ENCODE data around the gene ZNF543.
"Not testable (repeated sequence)": the region's sequence is repeated elsewhere in the genome, so short reads cannot be mapped to it uniquely, and the experiment has no call there.

The ZNF543 gene

DNA sequence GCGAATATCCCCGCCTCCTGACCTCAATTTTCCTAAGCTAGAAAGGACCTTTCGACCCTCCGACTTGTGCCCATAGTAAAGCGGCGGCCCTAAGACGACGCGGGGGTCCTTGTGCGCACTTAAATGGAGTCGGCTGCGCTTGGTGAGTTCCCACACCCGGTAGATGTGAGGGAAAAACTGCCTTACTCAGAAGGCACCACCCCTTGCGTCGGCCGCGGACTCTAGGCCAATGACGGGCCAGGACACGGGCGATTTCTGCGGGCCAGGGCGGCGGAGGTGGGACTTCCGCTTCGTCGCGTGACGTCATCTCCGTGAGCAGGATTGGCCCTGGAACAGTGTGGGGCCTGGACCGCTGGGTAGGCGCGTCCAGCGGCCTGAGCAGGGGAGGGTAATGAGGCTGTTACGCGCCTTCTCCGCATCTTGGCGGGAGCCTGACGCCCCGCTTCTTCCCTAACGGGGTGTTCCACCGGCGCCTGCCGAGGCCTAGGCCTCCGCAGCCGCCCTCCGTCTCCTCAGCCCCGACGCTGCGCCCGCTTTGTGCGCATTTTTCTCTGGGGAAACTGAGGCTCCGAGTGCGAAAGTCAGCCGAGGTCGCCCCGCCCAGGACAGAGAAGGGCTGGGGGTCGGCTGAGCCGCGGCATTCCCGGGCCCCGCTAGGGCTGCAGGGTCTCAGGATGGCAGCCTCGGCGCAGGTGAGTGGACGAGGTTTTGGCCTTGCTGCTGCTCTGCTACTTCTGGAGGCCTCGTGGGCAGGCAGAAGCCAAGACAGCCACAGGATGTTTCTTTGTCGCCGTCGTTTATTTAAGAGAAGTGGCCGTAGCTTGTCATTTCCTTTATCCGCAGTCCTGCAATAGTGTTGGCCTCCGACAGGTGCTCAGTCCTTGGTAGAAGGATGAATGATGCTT is at the start of gene ZNF543:
Gene ZNF543, plus strand, starts transcription at position 293 of the 905 bp plus-strand sequence. Its CDS starts 382 bp downstream, at position 675.
- DNase-seq (ENCODE audit: low spot score) = peak; percentile 97

DNA sequence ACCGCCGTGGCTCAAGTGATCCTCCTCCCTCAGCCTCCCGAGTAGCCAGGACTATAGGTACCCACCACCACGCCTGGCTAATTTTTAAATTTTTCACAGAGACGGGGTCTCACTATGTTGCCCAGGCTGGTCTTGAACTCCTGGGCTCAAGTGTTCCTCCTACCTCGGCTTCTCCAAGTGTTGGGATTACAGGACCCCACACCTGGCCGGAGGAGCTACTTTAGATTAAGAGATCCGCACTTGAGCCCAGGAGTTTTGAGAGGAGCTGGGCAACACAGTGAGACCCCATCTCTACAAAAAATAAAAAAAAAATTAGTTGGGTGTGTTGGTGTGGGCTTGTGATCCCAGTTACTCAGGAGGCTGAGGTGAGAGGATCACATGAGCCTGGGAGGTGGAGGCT is 49.0 kb upstream of the ZNF543 start:
- no peak for DNase-seq (ENCODE audit: low spot score)

DNA sequence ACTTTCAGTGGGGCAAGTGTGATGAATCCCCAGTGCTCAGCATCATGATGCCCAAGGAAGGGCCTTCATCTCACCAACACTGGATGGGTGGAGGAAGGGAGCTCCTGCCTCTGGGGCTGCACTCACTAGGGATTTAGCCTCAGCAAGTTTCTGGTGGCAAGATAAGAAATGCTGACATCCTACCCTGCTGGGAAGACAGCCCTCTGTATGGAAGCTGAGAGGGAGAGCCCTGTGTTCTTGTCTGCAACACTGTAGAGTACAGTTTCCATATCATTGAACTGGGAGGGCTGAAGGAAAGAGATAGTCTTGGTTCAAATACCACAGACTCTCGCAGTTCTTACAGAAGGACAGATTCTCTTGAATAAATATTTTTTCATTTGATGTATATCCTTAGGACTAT is 47.3 kb upstream of the ZNF543 start:
- no peak for DNase-seq (ENCODE audit: low spot score)

DNA sequence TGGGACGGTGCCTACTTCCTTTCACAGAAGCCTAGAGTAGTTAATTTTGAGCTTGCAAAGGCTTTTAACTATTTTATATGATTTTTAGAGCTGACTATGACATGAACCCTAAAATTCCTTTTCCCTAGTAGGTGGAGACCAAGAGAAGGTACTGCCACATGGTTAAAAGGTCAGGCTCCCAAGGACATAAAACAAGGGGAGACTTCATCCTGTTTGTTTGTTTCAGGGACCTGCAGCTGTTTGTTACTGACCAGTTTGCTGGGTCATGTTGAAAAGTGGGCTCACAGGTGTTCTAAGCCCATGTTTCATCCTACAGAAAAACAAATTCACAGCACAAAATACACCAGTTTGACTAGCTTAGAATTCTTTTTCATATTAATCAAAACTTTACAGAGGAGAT is 43.8 kb upstream of the ZNF543 start:
- DNase-seq (ENCODE audit: low spot score) = no peak

DNA sequence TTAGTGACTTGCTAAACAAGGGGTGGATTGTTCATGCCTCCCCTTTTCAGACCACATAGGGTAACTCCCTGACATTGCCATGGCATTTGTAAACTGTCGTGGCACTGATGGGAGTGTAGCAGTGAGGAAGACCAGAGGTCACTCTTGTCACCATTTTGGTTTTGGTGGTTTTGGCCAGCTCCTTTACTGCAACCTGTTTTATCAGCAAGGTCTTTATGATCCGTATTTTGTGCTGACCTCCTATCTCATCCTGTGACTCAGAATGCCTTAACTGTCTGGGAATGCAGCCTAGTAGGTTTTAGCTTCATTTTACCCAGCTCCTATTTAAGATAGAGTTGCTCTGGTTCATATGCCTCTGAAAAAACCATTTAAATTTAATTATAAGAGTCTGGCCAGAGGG is 41.8 kb upstream of the ZNF543 start:
- not testable (repeated sequence) for DNase-seq (ENCODE audit: low spot score)

DNA sequence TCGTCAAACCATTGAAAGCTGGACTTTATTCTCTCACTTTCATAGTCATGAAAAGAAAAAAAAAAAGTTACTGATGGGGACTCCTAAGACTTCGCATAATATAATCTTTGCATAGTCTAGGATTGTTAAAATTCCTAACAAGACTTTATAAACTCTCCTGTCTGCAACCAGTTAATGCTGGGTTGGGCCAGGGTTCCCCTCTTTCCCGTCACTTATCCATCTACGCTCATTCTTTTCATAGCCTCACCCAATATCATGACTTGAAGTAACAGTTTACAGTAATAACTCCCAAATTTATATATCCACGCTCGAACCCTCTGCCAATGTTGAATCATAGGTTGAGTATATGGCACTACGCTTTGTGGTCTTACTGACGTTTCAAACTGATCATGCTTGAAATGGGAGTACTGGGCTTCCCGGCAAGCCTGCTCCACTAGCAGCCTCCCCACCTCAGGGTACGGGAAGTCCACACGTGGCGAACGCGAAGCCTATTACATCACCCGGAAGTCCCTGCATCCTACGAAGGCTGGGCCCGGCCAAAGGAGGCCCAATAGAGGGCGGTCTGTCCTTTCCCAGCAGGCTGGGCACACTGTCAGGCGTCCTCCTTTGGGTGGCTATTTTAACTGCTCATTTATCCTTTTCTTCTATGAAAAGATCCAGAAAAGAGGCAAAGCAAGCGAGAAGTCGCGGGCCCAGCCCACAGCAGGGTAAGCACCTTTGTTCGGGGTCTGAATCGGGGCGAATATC is 40.7 kb upstream of the ZNF543 start:
- DNase-seq (ENCODE audit: low spot score) = peak; percentile 93

DNA sequence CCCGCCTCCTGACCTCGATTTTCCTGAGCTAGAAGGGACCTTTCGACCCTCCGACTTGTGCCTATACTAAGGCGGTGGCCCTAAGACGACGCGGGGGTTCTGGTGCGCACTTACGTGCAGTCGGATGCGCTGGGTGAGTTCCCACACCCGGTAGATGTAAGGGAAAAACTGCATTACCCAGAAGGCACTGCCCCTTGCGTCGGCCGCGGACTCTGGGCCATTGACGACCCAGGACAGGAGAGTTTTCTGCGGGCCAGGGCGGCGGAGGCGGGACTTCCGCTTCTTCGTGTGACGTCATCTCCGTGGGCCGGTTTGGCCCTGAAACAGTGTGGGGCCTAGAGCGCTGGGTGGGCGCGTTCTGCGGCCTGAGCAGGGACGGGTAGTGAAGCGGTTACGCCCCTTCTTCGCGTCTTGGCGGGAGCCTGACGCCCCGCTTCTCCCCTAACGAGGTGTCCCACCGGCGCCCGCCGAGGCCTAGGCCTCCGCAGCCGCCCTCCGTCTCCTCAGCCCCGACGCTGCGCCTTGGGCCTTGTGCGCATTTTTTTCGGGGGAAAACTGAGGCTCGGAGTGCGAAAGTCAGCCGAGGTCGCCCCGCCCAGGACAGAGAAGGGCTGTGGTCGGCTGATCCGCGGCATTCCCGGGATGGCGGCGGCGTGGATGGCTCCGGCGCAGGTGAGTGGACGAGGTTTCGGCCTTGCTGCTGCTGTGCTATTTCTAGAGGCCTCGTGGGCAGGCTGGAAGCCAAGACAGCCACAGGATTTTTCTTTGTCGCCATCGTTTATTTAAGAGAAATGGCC is 39.9 kb upstream of the ZNF543 start, which contains the start of gene ZNF460:
Gene ZNF460, plus strand, starts transcription at position 321 of the 797 bp plus-strand sequence. Its CDS starts 322 bp downstream, at position 643.
- peak; percentile 99 for DNase-seq (ENCODE audit: low spot score)

DNA sequence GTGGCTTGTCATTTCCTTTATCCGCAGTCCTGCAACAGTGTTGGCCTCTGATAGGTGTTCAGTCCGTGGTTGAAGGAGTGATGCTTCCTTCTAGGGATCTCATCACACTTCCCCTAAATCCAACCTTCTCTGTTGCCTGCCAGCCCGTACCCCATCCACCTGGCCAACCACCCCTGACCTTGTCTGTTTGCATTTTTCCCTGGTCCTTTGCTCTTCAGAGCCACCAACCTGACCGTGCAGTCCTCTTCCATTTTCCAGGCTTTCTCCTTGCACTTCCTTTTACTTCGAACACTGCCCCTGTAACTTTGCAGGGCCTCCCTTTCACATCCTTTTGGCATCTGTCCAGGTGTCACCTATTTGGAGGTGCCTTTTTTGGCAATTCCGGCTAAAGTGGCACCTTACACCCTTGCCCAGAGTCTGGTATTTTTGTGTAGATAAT is 39.3 kb upstream of the ZNF543 start:
- DNase-seq (ENCODE audit: low spot score) = no peak

DNA sequence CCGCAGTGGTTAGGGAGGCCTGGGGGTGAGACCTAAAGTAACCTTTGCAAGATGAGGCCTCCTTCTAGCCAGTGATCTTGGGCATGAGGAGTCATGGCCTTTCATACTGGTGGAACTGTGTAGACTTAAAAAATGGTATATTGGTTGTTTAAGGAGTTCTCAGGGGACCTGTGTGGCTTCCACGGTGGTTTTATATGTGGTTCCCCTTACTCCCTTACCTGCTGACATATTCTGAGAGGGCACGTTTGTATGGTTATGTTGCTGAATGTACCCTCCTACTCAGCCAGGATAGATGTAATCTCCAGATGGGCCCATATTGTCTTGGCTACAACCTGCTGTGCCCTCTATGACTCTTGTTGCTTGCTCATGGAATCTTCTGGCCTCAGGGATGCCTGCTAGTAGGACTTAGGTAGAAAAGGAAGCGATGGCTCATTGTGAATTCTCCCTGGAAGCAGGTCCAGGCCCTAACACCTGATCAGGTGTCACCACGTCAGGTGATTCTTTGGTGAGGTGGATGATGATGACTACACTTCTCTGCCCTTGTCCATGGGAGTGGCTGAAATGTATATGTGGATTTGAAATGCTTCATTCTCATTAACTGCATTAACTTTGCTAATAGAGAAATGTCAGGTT is 38.1 kb upstream of the ZNF543 start:
- no peak for DNase-seq (ENCODE audit: low spot score)

DNA sequence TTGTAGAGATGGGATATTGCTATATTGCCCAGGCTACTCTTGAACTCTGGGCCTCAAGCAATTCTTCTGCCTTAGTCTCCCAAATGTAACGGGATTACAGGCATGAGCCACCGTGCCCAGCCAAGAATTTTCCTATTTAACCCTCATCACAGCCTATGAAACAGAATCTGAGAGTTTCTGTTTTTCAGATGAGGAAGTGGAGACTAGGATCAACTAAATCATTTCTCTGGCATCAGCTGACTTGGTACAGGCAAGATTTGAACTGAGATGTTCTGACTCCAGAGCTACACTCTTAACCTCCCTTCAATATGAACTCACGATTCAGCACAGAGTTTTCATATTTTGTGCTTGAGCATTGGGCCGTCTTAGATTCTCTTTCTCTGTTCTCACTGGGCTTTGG is 31.9 kb upstream of the ZNF543 start:
- DNase-seq (ENCODE audit: low spot score) = no peak

DNA sequence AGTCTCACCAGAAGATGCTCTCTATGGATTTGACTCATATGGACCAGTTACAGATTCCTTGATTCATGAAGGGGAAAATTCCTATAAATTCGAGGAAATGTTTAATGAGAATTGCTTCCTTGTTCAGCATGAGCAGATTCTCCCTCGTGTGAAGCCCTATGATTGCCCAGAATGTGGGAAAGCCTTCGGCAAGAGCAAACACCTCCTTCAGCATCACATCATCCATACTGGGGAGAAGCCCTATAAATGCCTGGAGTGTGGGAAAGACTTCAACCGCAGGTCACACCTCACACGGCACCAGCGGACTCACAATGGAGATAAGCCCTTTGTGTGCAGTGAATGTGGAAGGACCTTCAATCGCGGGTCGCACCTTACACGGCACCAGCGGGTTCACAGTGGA is 29.3 kb upstream of the ZNF543 start:
- DNase-seq (ENCODE audit: low spot score) = no peak

DNA sequence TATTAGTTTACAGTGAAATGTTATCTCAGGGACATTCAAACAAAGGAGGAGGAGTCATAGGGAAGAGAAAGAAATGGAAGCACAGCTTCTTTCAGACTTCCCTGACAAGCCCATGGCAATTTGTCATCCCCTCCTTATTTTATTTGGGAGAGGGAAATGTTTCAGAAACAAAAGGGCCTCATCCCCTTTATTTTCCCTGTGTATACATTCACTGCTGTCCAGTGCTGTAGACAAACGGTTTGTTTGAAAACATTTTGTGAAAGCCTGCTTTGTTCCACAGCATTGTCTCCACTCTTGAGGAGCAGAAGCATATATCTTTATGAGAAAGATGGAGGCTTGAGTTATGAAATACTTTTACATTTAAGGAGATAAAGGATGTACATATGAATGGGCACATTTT is 27.7 kb upstream of the ZNF543 start:
- no peak for DNase-seq (ENCODE audit: low spot score)

DNA sequence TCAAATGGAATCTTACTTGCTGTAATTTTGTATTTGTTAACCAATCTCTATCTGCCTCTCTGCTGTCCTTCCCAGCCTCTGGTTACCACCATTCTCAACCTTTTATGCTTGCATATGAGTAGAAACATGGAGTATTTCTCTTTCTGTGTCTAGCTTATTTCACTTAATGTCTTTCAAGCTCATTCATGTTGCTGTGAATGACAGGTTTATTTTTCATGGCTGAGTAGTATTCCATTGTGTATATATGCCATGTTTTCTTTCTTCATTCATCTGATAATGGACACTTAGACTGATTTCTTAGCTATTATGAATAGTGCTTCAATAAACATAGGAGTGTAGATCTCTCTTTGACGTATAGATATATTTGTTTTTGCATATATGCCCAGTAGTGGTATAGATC is 26.6 kb upstream of the ZNF543 start:
- no peak for DNase-seq (ENCODE audit: low spot score)

DNA sequence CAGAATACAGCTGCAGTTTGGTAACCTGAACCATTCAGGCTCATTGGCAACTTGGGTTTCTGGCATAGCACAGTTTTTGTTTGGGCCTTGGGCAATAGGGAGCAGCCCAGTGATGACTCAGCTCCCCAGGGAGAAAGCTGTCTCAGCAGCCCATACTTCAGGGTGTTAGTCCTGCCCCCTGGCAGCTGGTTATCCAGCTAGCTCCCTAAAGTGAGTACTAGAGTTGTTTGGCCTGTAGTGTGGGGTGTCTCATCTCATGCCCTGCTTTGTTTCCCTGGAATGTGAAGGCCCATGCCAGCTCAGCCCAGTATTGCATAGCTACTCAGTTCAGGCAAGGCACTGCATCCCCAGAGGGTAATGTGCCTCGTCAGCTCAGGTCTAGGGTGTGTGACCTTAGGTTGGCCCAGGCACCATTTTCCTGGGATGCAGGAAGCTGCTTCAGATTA is 18.2 kb upstream of the ZNF543 start:
- no peak for DNase-seq (ENCODE audit: low spot score)

DNA sequence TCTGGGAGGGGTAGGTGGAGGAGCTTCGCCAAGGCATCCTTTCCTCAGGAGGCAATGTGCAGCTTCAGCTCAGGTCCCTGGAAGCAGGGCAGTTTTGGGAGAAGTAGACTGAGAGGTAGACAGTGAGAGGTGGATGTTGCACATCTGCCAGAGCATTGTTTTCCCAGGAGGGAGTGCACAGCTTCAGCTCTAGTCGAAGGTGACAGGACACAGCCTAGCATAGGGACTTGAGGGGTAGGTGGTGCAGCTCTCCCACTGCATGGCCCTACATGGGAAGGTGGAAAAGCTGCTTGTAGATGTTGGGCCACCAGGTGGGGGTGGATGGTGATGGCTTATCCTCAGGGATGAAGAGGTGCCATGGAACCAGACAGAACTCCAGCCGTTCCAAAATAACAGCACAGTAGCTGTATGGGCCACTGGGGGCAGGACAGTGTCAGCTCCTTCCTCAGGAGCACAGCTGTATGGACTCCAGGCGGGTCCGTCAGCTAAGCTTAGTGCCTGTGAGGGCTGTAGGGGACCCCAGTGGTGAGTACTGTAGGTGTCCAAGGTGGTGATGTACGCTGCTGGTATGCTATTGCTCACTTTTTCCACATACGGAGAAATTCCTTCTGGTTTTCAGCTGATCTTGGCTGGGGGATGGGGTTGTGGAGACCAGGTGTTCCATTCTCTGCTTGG is 17.4 kb upstream of the ZNF543 start:
- no peak for DNase-seq (ENCODE audit: low spot score)

DNA sequence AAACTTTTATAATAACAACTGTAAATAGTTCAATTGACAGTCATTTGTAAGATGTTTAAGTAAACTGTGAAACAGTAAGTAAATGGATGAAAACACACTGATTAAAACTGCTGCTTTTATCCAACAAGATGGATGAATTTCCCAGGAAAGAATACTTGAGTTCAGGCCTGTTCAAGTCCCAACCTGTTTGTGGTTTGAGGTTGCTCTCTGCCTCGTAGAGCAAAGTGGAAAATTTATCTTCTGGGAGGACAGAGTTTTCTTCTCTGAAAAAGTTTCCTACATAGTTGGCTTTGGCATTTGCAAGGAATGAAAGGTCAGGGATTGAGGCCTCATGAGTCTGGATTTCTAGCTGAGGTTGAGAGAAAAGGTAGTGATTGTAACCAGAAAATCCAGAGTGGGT is 15.2 kb upstream of the ZNF543 start:
- DNase-seq (ENCODE audit: low spot score) = no peak

DNA sequence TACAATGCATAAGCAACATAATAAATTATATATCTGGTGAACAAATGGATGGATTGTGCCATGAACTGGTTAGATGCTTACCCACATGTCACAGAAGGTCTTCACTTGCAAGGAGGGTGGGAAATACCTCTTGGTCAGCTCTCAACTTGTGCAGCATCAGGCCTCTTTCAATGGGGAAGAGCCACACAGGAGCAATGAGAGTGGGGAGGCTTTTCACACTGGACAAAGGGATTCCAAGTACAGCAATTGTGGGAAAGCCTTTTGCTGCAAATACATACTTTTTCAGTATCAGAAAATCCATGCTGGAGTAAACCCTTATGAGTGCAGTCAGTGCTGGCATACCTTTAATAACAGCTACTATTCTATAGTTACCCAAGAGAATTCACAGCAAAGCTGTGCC is 11.8 kb upstream of the ZNF543 start:
- no peak for DNase-seq (ENCODE audit: low spot score)

DNA sequence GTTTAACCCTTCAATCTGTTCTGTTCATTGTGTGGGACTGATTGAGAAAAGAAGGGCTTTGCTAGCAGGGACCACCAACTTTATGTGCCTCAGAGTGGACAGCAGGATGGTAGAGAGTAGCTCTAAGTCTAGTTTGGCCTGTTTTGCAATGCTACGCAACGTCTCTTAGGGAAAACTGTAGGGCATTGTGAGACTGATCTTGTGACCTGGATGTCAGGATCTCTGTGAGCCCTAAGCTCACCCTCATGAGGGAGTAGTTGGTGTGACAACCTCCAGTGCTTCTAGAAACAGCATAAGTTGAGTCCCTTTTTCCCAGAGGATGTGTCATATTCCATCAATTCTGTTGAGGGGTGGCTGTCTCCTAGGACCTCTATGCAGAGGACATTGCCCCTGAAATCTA is 9.5 kb upstream of the ZNF543 start:
- DNase-seq (ENCODE audit: low spot score) = no peak

DNA sequence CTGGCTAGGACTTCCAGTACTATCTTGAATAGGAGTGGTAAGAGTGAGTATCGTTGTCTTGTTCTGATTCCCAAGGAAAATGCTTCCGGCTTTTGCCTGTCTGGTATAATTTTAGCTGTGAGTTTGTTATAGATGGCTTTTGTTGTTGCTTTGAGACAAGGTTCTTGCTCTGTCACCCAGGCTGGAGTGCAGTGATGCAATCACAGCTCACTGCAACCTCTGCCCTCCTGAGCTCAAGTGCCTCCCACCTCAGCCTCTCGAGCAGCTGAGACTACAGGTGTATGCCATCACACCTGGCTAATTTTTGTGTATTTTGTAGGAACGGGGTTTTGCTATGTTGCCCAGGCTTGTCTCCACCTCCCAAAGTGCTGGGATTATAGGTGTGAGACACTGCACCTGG is 6.1 kb upstream of the ZNF543 start:
- DNase-seq (ENCODE audit: low spot score) = no peak

DNA sequence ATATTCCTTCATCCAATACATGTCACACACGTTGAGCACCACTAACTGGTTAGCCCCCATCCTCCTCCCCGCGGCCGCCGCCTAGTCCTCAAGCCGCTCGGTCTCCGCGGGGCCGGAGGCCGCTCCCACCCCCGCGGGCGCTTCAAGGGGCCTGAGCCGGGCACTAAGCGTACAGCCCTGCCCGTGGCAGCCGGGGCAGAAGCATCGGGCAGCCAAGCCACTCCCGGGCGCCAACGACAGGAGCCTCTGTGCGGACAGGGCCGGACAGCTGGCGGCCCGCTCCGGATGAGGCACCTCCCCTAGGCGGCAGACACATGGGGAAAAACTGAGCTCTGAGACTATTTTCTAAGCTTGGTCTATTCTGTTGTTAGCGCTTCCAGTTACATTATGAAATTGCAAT is 2.8 kb upstream of the ZNF543 start:
- DNase-seq (ENCODE audit: low spot score) = no peak

DNA sequence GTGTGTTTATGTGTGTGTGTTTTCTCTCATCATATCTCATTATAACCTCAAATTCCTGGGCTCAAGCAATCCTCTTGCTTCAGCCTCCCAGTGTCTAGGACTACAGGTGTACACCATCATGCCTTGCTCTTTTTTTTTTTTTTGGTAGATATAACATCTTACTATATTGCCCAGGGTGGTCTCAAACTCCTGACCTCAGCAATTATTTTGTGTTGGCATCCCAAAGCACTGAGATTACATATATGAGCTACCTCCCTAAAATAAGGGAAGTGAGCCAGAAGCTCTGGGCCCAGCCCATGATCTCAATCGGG is 448 bp upstream of the ZNF543 start:
- DNase-seq (ENCODE audit: low spot score) = no peak

Data from left forelimb (tissue), 1 donor.